ENCODE measurements around the gene NR2E1. TPM values are rescaled to one million over a fixed set of nuclear protein-coding genes. Genes with fewer than 3 reads are reported as not detected.

The NR2E1 gene
- not detected for total RNA-seq

GRCh38 chr6:108165714-108166663 is at the start of gene NR2E1:
TSS of gene NR2E1 (plus strand) at chr6:108166022. CDS start at chr6:108166766, 744 bp downstream.
- H3K36me3 ChIP-seq = no peaks in the 10 kb centered on the region
- peaks cover 36 to 52% of the 10 kb centered on the region in 2 donors for H3K4me1 ChIP-seq
- H3K9me3 ChIP-seq = no peaks in the 10 kb centered on the region
- H3K4me3 ChIP-seq (replicated peaks in 1 of 3) = no peak within 1 kb of the TSS
- 3 to 5% methylated on average over 38 to 54 of the region's 54 CpGs for WGBS, 2 donors
- H3K27me3 ChIP-seq = peaks cover 92% of the 10 kb centered on the region
- intact Hi-C loops (cut with DNase I) = no loop called here
- no peak within 1 kb of the TSS for H3K27ac ChIP-seq
- no peak for DNase-seq
- TF ChIP-seq CTCF (IDR thresholded peaks at IDR 0.05) (no peak), POLR2A (IDR thresholded peaks at IDR 0.05) (no peak)

- H3K27me3 ChIP-seq = no peaks in the 10 kb centered on the region
- TF ChIP-seq POLR2A (IDR thresholded peaks at IDR 0.05) (no peak), CTCF (IDR thresholded peaks at IDR 0.05) (no peak)
- DNase-seq = peak in 1 of 2 donors; percentile 4
Measured at GRCh38 chr6:108116546-108117426, 49.0 kb upstream of the NR2E1 start.

GRCh38 chr6:108117427-108118358 is 48.1 kb upstream of the NR2E1 start:
- H3K4me1 ChIP-seq = peaks cover 25 to 39% of the 10 kb centered on the region in 2 donors
- no peak overlapping the region for H3K27ac ChIP-seq
- H3K36me3 ChIP-seq = no peaks in the 10 kb centered on the region
- no peaks in the 10 kb centered on the region for H3K9me3 ChIP-seq
- H3K4me3 ChIP-seq (replicated peaks in 1 of 3) = peak overlapping the region in 2 of 3 donors; percentile 56 to 66
- H3K27me3 ChIP-seq = no peaks in the 10 kb centered on the region
- no peak for TF ChIP-seq CTCF (IDR thresholded peaks at IDR 0.05)
- no peak for TF ChIP-seq POLR2A (IDR thresholded peaks at IDR 0.05)
- intact Hi-C loops (cut with DNase I) = loop anchor here (10.0 kb wide), 1 partner anchor 407 kb away; no protein-coding TSS in a partner anchor
- DNase-seq = peak; percentile 26
- WGBS, 2 donors = 2 to 5% methylated on average over 19 to 43 of the region's 72 CpGs

More at GRCh38 chr6:108116546-108117426, 49.0 kb upstream of the NR2E1 start:
- peaks cover 25 to 39% of the 10 kb centered on the region in 2 donors for H3K4me1 ChIP-seq
- peak overlapping the region in 1 of 3 donors; percentile 56 for H3K4me3 ChIP-seq (replicated peaks in 1 of 3)
- WGBS, 2 donors = 19 to 20% methylated on average over 34 to 39 of the region's 46 CpGs
- H3K9me3 ChIP-seq = no peaks in the 10 kb centered on the region
- H3K27ac ChIP-seq = no peak overlapping the region
- intact Hi-C loops (cut with DNase I) = loop anchor here (10.0 kb wide), 1 partner anchor 408 kb away; no protein-coding TSS in a partner anchor
- no peaks in the 10 kb centered on the region for H3K36me3 ChIP-seq

DNA sequence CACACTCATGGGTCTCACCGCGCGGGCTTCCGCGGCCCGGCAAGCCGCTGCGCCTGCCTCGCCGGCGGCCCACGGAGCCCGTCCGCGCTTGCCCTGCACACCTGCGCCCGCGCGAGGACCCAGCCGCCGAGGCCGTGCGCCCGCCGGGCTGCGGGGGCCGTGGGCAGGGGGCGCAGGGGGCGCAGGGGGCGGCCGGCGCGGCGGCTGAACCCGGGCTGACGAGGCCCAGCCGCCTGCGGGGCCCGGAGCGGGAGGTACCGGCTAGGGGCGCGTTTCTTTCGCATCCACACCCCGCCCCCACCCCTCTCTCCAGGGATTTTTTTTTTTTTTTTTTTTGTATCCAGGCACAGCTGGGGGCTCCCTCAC is 47.5 kb upstream of the NR2E1 start:
- intact Hi-C loops (cut with DNase I) = loop anchor here (10.0 kb wide), 1 partner anchor 406 kb away; no protein-coding TSS in a partner anchor
- Histone ChIP-seq H3K27ac (no peak overlapping the region), H3K4me1 (peaks cover 25 to 39% of the 10 kb centered on the region in 2 donors), H3K9me3 (no peaks in the 10 kb centered on the region), H3K27me3 (no peaks in the 10 kb centered on the region), H3K36me3 (no peaks in the 10 kb centered on the region), H3K4me3 (replicated peaks in 1 of 3) (peak overlapping the region in 2 of 3 donors; percentile 56 to 66)
- no peak for TF ChIP-seq POLR2A (IDR thresholded peaks at IDR 0.05)
- WGBS, 2 donors = 0 to 2% methylated on average over 10 to 19 of the region's 45 CpGs
- DNase-seq = peak in 1 of 2 donors; percentile 5

Measured in thyroid gland (tissue), 4 donors.